ENCODE measurements around the gene CSRP1.
"Not testable (repeated sequence)": the region's sequence is repeated elsewhere in the genome, so short reads cannot be mapped to it uniquely, and the experiment has no call there.

CSRP1 gene

DNA sequence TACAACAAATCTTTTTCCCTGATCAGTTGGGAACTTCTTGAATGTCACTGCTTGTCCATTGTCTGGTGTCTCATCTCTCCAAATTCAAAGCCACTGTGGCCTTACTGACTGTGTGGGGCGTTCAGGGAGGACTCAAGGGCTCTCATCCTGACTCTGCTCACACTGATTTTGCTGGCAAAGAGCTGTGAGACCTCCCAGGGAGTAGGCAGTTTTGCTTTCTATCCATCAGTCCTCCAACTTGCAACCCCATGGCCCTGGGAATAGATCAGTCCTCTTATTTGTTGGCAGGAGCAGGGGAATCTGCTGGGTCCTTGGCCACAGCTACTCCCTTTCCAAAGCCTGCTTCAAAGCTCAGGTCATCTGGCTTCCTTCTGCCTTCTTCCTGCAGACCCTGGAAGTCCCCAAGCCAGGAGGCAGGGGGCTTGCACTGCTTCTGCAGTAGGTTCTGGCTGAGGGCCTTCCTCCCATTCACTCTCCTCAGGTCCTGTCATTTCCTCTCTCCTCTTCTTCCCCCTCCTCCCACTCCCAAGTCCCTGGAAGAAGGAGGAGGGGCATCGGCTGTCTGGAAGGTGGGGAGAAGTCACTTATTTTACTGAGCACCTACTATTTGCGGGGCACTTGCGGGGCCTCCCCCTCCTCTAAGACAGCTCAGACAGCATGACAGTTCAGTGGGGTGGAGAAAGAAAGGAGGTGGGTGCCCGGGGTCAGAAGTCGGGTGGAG is 31.1 kb upstream of the CSRP1 start:
- DNase-seq: no peak

DNA sequence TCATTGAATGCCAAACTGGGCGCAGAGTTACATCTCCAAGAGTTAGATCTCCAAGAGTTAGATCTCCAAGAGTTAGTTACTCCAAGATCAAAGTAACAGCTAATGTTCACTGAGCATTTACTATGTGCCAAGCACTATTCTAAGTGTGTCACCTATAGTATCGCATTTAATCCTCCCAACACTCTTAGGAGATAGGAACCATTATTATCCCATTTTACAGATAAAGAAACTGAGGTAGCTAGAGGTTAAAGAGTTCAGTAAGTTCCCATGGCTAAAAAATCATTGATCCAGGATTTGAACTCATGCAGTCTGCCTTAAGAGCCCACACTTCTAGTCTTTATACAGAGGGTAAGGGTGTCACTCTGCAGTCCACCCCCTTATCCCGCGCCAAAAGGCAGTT is 30.5 kb upstream of the CSRP1 start:
- no peak for DNase-seq

GRCh38 chr1:201537028-201537427 is 30.1 kb upstream of the CSRP1 start:
- DNase-seq: no peak

- peak in 1 of 51 donors; percentile 21 for DNase-seq
Measured at GRCh38 chr1:201536558-201536957, 29.6 kb upstream of the CSRP1 start.

GRCh38 chr1:201535919-201536245 is 29.0 kb upstream of the CSRP1 start:
- no peak for DNase-seq

DNA sequence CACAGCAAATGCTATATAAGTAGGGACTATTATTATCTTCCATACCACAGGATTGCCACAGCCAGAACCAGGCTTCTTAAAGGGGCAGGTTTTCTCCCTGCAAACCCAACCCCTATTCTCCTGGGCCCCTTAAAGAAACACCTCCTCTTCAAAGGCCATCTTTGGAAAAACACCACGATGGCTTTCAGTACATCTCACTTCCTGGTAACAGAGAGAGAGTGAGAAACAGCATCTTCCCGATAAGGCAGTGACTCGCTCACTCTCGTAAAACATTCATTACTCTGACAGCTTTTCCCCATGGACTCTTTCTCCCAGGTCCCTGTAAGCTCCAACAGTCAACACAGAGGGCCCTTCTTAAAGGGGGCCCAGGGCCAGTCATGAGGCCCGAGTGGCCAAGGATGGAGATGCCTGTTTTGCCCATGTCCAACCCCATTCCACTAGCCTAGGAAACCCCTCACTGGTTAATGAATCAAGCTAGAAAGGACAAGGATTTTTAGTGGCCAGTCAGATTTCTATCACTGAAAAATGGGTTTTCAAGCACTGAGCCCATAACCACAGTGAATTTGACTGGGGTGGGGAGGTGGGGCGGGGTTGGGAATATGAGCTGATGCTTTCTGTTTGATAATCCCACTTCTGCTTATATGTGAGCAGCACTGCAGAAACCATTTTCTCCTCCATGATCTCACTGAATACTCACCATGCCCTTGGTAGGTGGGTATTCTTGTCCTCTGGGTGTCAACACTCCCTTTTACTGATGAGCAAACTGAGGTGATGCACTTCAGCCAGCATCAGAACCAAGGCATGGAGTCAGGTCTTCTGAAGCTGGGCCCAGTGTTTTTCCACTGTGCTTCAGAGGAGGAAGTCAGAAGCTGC is 28.4 kb upstream of the CSRP1 start:
- DNase-seq: no peak

DNA sequence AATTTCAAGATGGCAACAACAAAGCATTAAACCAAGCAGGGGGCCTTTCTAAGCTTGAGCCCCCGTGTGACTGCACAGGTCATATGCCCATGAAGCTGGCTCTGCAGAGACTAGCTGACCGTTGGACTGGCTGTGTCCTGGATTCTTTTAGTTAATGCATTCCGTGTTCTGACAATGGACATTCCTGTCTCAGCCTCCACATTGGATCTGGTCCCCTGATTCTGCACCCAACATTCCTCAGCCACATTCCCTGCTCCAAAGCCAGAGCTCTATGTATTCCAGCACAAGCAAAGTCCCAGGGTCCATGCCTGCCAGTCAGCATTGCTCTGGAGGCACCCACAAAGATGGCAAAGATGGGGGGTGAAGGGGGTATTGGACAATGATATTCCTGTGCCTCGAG is 26.9 kb upstream of the CSRP1 start:
- no peak for DNase-seq

GRCh38 chr1:201531551-201532425 is 24.9 kb upstream of the CSRP1 start:
- DNase-seq: no peak

DNA sequence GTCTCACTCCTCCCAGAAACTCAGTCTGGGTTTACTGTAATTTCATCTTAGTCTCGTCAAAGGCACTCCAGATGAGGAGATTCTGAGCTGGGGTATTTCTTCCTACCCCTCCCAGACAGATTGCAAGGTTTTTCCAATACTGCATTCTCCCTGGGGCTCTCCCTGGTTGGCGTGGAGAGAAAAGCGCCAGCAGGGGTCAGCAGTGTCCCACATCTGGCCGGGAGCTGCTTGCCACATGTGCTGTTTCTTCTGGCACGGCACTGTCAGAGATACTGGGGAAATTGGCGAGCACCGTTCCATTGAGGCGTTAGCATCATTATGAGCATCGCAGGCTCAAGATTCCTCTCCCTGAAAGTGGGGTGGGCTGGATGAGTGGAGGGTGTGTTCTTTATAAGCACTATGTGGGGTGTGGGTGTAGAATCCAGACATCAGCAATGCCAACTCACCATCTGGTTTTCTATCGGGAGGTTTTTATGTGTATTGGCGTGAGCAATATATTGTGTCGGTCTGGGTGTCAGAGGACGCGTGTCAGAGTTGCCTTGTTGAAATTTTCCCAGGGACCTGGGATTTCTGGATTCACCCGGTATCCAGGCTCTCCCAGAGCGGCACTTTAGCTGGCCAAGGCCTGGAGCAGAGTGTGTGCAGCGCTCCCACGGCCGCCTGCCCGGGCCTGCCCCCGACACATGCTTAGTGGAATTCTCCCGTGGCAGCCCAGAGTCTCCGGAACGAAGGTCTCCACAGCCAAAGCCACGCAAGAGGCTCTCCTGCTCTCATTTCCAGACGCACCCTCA is 24.0 kb upstream of the CSRP1 start:
- DNase-seq: peak in 47 of 51 donors; percentile 28 to 90 (median 70)

DNA sequence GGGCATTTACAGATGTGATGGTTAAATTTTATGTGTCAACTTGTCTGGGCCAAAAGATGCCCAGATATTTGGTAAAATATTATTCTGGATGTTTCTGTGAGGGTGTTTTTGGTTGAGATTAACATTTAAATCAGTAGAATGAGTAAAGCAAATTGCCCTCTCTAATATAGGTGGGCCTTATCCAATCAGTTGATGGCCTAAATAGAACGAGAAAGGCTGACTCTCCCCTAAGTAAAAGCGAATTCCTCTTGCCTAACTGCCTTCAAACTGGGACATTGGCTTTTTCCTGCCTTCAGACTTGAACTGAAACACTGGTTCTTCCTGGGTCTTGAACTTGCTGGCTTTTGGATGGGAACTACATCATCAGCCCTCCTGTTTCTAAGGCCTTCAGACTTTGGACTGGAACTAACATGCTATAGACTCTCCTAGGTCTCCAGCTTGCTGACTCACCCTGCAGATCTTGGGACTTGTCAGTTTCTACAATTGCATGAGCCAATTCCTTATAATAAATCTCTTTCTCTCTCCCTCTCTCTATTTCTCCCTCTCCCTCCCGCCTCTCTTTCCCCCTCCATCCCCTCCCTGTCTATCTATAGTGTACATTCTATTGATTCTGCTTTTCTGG is 21.8 kb upstream of the CSRP1 start:
- no peak for DNase-seq

- DNase-seq: no peak
Measured at GRCh38 chr1:201527879-201528278, 21.0 kb upstream of the CSRP1 start.

- DNase-seq: no peak
Measured at GRCh38 chr1:201525193-201525778, 18.4 kb upstream of the CSRP1 start.

- not testable (repeated sequence) for DNase-seq
Measured at GRCh38 chr1:201520046-201520575, 13.2 kb upstream of the CSRP1 start.

DNA sequence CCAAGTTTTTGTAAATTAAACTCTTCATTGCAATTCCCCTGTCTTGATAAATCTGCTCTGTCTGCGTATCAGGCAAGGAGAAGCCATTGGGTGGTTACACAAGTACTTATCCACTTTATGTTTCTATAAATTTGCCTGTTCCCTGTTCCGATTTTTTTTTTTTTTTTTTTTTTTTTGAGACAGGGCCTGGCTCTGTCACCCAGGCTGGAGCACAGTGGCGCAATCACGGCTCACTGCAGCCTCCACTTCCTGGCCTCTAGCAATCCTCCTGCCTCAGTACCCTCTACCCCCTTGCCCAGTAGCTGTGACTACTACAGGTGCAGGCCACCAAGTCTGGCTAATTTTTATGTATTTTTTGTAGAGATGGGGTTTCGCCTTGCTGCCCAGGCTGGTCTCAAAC is 11.1 kb upstream of the CSRP1 start:
- DNase-seq: no peak

DNA sequence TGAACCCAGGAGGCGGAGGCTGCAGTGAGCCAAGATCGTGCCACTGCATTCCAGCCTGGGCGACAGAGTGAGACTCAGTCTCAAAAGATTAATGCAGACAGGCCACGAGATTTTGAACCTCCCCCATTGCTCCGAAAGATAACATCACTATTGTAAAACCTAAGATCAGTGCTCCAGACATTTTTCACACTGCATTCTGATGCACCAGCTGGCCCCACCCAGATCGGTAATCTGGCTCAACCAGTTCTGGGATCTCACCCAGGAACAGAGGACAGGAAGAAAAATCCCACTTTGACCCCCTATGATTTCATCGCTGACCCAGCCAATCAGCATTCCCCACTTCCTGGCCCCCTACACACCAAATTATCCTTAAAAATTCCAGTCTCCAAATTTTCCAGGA is 10.7 kb upstream of the CSRP1 start:
- DNase-seq: no peak

- DNase-seq: no peak
Measured at GRCh38 chr1:201516511-201517127, 9.7 kb upstream of the CSRP1 start.

DNA sequence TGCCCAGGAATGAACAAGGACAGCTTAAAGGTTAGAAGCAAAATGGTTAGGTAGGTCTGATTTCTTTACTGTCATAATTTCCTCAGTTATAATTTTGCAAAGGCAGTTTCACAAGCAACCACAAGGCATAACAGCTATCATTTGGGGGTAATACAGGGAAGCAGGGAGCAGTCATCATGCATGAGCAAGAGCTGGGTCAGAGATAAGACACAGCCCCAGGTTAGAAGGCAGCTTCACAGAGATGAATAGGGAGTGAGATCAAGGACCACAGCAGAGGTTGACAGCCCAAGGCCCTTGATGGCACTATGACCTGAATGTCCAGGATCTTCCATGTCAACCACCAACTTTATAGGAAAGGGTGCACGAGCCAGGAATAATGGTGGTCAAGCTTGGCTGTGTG is 9.0 kb upstream of the CSRP1 start:
- no peak for DNase-seq

GRCh38 chr1:201515062-201515750 is 8.3 kb upstream of the CSRP1 start:
- no peak for DNase-seq

DNA sequence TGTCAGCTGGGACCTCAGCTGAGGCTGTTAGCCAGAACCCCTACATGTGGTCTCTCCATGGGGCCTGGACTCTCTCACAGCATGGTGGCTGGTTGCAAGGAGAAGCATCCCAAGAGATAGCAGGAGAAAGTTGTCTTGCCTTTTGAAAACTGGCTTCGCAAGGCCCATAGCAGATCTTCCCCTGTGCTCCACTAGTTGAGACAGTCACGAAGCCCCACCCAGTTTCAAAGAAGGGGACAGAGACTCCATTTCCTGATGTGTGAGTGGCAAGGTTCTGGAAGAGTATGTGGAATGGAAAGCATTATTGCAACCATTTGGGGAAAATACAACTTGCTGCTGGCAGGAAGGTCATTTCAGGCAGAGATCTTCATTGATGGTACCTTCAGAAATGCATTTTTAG is 7.5 kb upstream of the CSRP1 start:
- DNase-seq: no peak

All from hypothalamus (tissue), 51 donors.